A673 (cell line): ENCODE measurements around the gene ELL.

Experiments used
- CTCF ChIP-seq: fragments of 300-800, 200-600 bp; sonication (generic); conservative IDR thresholded peaks from 2 replicates; pipeline ENCODE4 v1.5.1; 2017; ENCODE audit warnings: low read depth, mild to moderate bottlenecking, antibody characterized with exemption, low read length, moderate library complexity, mixed read lengths
- EZH2 ChIP-seq: fragments of 200-600 bp; sonication (generic); IDR thresholded peaks from 2 replicates; pipeline ENCODE4 v1.6.1; 2017; ENCODE audit warnings: borderline replicate concordance, low read depth, mild to moderate bottlenecking, mixed read lengths, antibody characterized with exemption, low read length; ENCODE audit not compliant: poor library complexity, severe bottlenecking

- TF ChIP-seq CTCF: no peak
- TF ChIP-seq EZH2: no peak
These were observed 83.4 kb downstream of the ELL start for GRCh38 chr19:18438331-18439024.
